HepG2 (cell line): ENCODE measurements around the gene KMT2D. TPM values are rescaled to one million over a fixed set of nuclear protein-coding genes. Genes with fewer than 3 reads are reported as not detected.
A peak's percentile ranks its signal among the peaks of the same experiment; 100 is the strongest.

Experiments
- ATAC-seq: fragments of 200-7000 bp; cut with Tn5 transposase; 3 replicates; pipeline ENCODE4 v1.9.1; 2020; ENCODE audit warnings: mild to moderate bottlenecking, moderate library complexity
- BruUV-seq: library from RNA; stranded (reverse); fragments of 400-500 nt; replicated peaks from 2 replicates; lab custom pipeline; 2021; lab: Mats Ljungman, UMichigan
- CTCF ChIA-PET: fragments of 300-600 bp; formaldehyde crosslinking; extraction: SDS; loops from one replicate; lab custom pipeline; 2021; ENCODE audit warnings: low total read pairs, inconsistent platforms, low intra/inter-chr PET ratio; lab: Yijun Ruan, JAX
- POLR2A ChIA-PET: fragments of 350-600 bp; sonication (Branson Sonifier 250); formaldehyde crosslinking; loops from one replicate; lab custom pipeline; 2020; ENCODE audit warnings: antibody characterized with exemption, inconsistent platforms; lab: Yijun Ruan, JAX
- DNase-seq: peaks from one replicate; pipeline ENCODE4 v3.0.0-alpha.2; 2015; ENCODE audit warnings: low spot score
- FAIRE-seq: peaks from 3 replicates; lab custom pipeline; 2011; peaks lifted over from hg19 to GRCh38; lab: Jason Lieb, UNC
- H2AFZ ChIP-seq: one replicate; pipeline ENCODE4 v1.6.1; 2011; ENCODE audit warnings: low read length, inconsistent platforms
- H3K27ac ChIP-seq: fragments of 300-600 bp; 3 replicates; pipeline ENCODE4 v1.8.0; 2011; ENCODE audit warnings: mixed run types, mild to moderate bottlenecking, mixed read lengths, low read length, inconsistent platforms; ENCODE audit not compliant: insufficient read depth; ENCODE audit errors: extremely low read length
- H3K27me3 ChIP-seq, 2 experiments: fragments of 200-600 bp in 1 of 2; 2 replicates in 1 of 2; 3 replicates in 1 of 2; pipeline versions ENCODE4 v1.6.0 to v1.8.0; 2011; ENCODE audit warnings: low read length in 2 of 2, mild to moderate bottlenecking in 2 of 2, moderate library complexity in 2 of 2, inconsistent platforms in 1 of 2; ENCODE audit not compliant: insufficient read depth in 2 of 2, control insufficient read depth in 1 of 2
- H3K36me3 ChIP-seq, 2 experiments: fragments of 200-600 bp in 1 of 2; replicated peaks in 1 of 2; 2 replicates in 1 of 2; 3 replicates in 1 of 2; pipeline versions ENCODE4 v1.5.1 to v1.8.0; 2011; ENCODE audit warnings: low read length in 2 of 2, inconsistent platforms in 1 of 2; ENCODE audit not compliant: insufficient read depth in 2 of 2, control insufficient read depth in 1 of 2
- H3K4me1 ChIP-seq: 2 replicates; pipeline ENCODE4 v1.5.1; 2012; ENCODE audit warnings: low read length, inconsistent platforms; ENCODE audit not compliant: insufficient read depth
- H3K4me2 ChIP-seq: 2 replicates; pipeline ENCODE4 v1.6.0; 2011; ENCODE audit warnings: low read depth, low read length, inconsistent platforms
- H3K4me3 ChIP-seq, 3 experiments: fragments of 200-600 bp in 1 of 3; sonication (generic), shearing (Covaris generic) in 1 of 3; replicated peaks in 1 of 3; 2 replicates each; pipeline ENCODE4 v1.5.1; 2011 to 2016; ENCODE audit warnings: low read length in 3 of 3, inconsistent platforms in 2 of 3, low read depth in 2 of 3, mild to moderate bottlenecking in 2 of 3, control low read depth in 1 of 3, mixed read lengths in 1 of 3; ENCODE audit not compliant: insufficient read depth in 1 of 3
- H3K79me2 ChIP-seq: one replicate; pipeline ENCODE4 v1.6.1; 2011; ENCODE audit warnings: low read length, inconsistent platforms; ENCODE audit not compliant: insufficient read depth
- H3K9ac ChIP-seq: 2 replicates; pipeline ENCODE4 v1.6.0; 2011; ENCODE audit warnings: mild to moderate bottlenecking, low read depth, low read length, inconsistent platforms; ENCODE audit not compliant: insufficient read depth
- H3K9me3 ChIP-seq: 2 replicates; pipeline ENCODE4 v1.5.1; 2012; ENCODE audit warnings: mild to moderate bottlenecking, low read length
- H4K20me1 ChIP-seq: 2 replicates; pipeline ENCODE4 v1.6.0; 2011; ENCODE audit warnings: inconsistent platforms, mild to moderate bottlenecking, low read length, moderate library complexity; ENCODE audit not compliant: insufficient read depth
- GABPB1 ChIP-seq: IDR thresholded peaks from 2 replicates; pipeline ENCODE4 v1.6.1; 2016; ENCODE audit warnings: mild to moderate bottlenecking, missing genetic modification reagents, moderate library complexity, missing compliant biosample characterization
- HES4 ChIP-seq: sonication (generic); formaldehyde crosslinking; IDR thresholded peaks from 2 replicates; pipeline ENCODE4 v1.9.0; 2021; ENCODE audit warnings: mild to moderate bottlenecking, missing genetic modification reagents, borderline replicate concordance
- KDM2A ChIP-seq: sonication (generic); formaldehyde crosslinking; IDR thresholded peaks from 2 replicates; pipeline ENCODE4 v1.4.0; 2020; ENCODE audit warnings: low read depth, missing genetic modification reagents, borderline replicate concordance
- MAF1 ChIP-seq: sonication (generic); formaldehyde crosslinking; IDR thresholded peaks from 2 replicates; pipeline ENCODE4 v1.5.0; 2020; ENCODE audit warnings: missing genetic modification reagents, borderline replicate concordance
- MED13 ChIP-seq: sonication (generic); formaldehyde crosslinking; IDR thresholded peaks from 2 replicates; pipeline ENCODE4 v1.5.0; 2020; ENCODE audit warnings: missing genetic modification reagents
- SALL2 ChIP-seq: sonication (generic); formaldehyde crosslinking; IDR thresholded peaks from 2 replicates; pipeline ENCODE4 v1.8.1; 2023; ENCODE audit warnings: mild to moderate bottlenecking, missing genetic modification reagents, inconsistent platforms
- SIX4 ChIP-seq: sonication (generic); formaldehyde crosslinking; IDR thresholded peaks from 2 replicates; pipeline ENCODE4 v1.4.0; 2020; ENCODE audit warnings: missing genetic modification reagents
- TAF15 ChIP-seq: fragments of 200-400 bp; formaldehyde crosslinking; IDR thresholded peaks from one replicate; pipeline ENCODE4 v1.6.1; 2018; ENCODE audit warnings: mild to moderate bottlenecking, low read depth, low read length; ENCODE audit not compliant: poor library complexity, severe bottlenecking
- ZBTB1 ChIP-seq: sonication (generic); formaldehyde crosslinking; IDR thresholded peaks from 2 replicates; pipeline ENCODE4 v1.4.0; 2020; ENCODE audit warnings: missing genetic modification reagents, borderline replicate concordance
- ZFP41 ChIP-seq: sonication (generic); formaldehyde crosslinking; IDR thresholded peaks from 2 replicates; pipeline ENCODE4 v1.4.0; 2020; ENCODE audit warnings: mild to moderate bottlenecking, missing genetic modification reagents, borderline replicate concordance
- ZFX ChIP-seq: sonication (generic); formaldehyde crosslinking; IDR thresholded peaks from 2 replicates; pipeline ENCODE4 v1.4.0; 2020; ENCODE audit warnings: mild to moderate bottlenecking, low read depth, missing genetic modification reagents, moderate library complexity
- ZNF12 ChIP-seq: sonication (generic); formaldehyde crosslinking; IDR thresholded peaks from 2 replicates; pipeline ENCODE4 v1.5.0; 2020; ENCODE audit warnings: missing genetic modification reagents
- ZNF446 ChIP-seq: sonication (generic); formaldehyde crosslinking; IDR thresholded peaks from 2 replicates; pipeline ENCODE4 v1.5.0; 2020; ENCODE audit warnings: mild to moderate bottlenecking, missing genetic modification reagents
- ZNF501 ChIP-seq: sonication (generic); formaldehyde crosslinking; IDR thresholded peaks from 2 replicates; pipeline ENCODE4 v1.5.1; 2020; ENCODE audit warnings: mild to moderate bottlenecking, moderate library complexity, missing genetic modification reagents
- ZNF605 ChIP-seq: sonication (generic); formaldehyde crosslinking; IDR thresholded peaks from 2 replicates; pipeline ENCODE4 v1.8.0; 2022; ENCODE audit warnings: mild to moderate bottlenecking, missing genetic modification reagents
- ZNF777 ChIP-seq: sonication (generic); formaldehyde crosslinking; IDR thresholded peaks from 2 replicates; pipeline ENCODE4 v1.4.0; 2020; ENCODE audit warnings: missing genetic modification reagents
- WGBS: methylation state at CpG from one replicate; pipeline ENCODE4 v1.1.6; 2017; ENCODE audit warnings: low lambda C conversion rate; 5-methylcytosine and 5-hydroxymethylcytosine counted together
- in situ Hi-C: cut with HindIII; loops from 2 replicates; pipeline ENCODE4 v1.10.0; 2017; ENCODE audit warnings: low pct_unique_long_range_greater_than_20kb; ENCODE audit not compliant: extremely low pct_ligation_motif_present
- intact Hi-C: fragments of 100-400 bp; cut with micrococcal nuclease; formaldehyde crosslinking; loops from one replicate; pipeline ENCODE4 v1.10.0; 2022; ENCODE audit not compliant: unreplicated experiment
- polyA plus RNA-seq, 8 experiments: library from polyadenylated mRNA; depleted of rRNA in 3 of 8; stranded (reverse) in 7 of 8; unstranded in 1 of 8; fragments of >200 nt; fragmentation: Illumina TruSeq in 4 of 8; extraction: Trizol in 4 of 8; gene quantifications; 2 replicates each; pipeline versions ENCODE4 v1.2.1 to v1.2.3, GENCODE V29; 2011 to 2016; ENCODE audit warnings: low read depth in 4 of 8, missing spikeins in 1 of 8, mixed read lengths in 1 of 8; ENCODE audit not compliant: insufficient read depth in 1 of 8
- total RNA-seq, 5 experiments: library from RNA; depleted of rRNA; stranded (reverse); fragments of >200 nt; fragmentation: Illumina TruSeq; extraction: Trizol; gene quantifications; 2 replicates each; pipeline ENCODE4 v1.2.3, GENCODE V29; 2016; ENCODE audit warnings: low read depth in 1 of 5
- TF ChIP-seq, protein P1 (sequence below): sonication (generic); formaldehyde crosslinking; IDR thresholded peaks from 2 replicates; pipeline ENCODE4 v1.9.0; 2022; ENCODE audit warnings: missing genetic modification reagents, mild to moderate bottlenecking, borderline replicate concordance
- TF ChIP-seq, protein P2 (sequence below): sonication (generic); formaldehyde crosslinking; IDR thresholded peaks from 2 replicates; pipeline ENCODE4 v1.4.0; 2020; ENCODE audit warnings: missing genetic modification reagents

The KMT2D gene
- total and polyA plus RNA-seq, 2 of the 13 experiments (the other 11 are each of a cell fraction or from before 2014, with no cell fraction given) = 8.1 to 10.4 TPM

DNA sequence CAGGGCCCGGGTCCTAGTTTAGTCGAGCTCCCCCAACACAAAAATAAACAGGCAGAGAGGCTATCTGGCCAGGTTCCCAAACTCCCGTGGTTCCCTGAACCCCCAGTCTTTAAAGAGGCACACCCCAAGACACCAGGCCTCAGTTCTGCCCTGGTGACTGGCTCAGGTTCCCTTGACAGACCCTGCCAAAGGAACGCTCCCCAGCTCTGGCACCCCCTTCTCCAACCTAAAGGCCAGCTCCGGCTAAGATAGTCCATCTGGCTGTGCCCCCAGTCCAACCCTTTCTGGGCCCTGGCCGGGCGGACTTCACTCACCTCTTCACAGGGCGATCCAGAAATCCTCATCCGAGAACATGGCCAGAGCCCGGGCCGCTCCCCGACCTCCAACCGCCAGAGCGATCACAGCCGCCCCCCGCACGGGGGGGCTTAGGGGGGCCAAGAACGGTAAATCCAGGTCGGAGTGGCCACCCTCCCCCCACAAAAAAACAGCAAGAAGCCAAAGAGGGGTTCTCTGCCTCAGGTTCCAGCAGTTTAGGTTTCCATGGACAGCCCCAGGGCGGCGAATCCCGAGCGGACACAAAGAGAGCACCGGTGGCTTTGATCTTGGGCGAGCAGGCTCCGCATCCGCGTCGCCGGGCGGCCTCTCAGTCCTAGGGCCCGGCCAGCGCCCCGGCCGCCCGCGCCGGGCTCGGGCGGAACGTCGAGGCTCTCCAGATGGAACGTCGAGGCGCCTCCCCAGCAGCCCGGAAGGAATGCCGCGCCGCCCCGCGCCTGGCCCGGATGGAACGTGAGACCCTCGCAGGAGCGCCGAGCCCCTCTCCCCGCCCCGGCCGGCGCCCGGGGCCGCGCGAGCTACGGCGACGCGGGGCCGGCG is 1.1 kb downstream of the KMT2D start:
- ATAC-seq (peak; percentile 9), DNase-seq (no peak), FAIRE-seq (no peak)
- in situ Hi-C loops (no loop called here), intact Hi-C loops (loop anchor here (5.0 kb wide), 1 partner anchor 47 kb away; no protein-coding TSS in a partner anchor)
- Histone ChIP-seq H3K4me3 (peak overlapping the region; percentile 95 to 100 (median 98)), H3K27ac (peak overlapping the region; percentile 94), H3K4me2 (peak overlapping the region; percentile 98), H3K27me3 (no peaks in the 10 kb centered on the region; a peak in 1 of 5 replicates), H3K79me2 (peaks cover 60% of the 10 kb centered on the region), H3K4me1 (peaks cover 60% of the 10 kb centered on the region), H3K9ac (peak overlapping the region; percentile 98), H4K20me1 (peaks cover 49% of the 10 kb centered on the region), H3K9me3 (no peaks in the 10 kb centered on the region), H2AFZ (no peak overlapping the region), H3K36me3 (peaks cover 6 to 13% of the 10 kb centered on the region in 2 experiments)
- 0% methylated on average over 13 of the region's 70 CpGs for WGBS
- BruUV-seq = no TSS peak
- ChIA-PET CTCF (no interaction called here), POLR2A (interaction anchor here (0.7 to 2.0 kb wide), 2 partner anchors 10 to 50 kb away, joined by 3 to 10 read pairs; partner anchors contain the start of gene RHEBL1)
- TF ChIP-seq ZBTB1 = no peak
- 0 out of 2 replicates have a peak, but pooled peaks have one; percentile 28 for TF ChIP-seq ZNF501
- TF ChIP-seq ZFP41 (CRISPR knock-in tag) = no peak
- 0 out of 2 replicates have a peak, but pooled peaks have one; percentile 28 for TF ChIP-seq HES4 (CRISPR knock-in tag)
- TF ChIP-seq GABPB1 = no peak
- TF ChIP-seq ZFX (CRISPR knock-in tag) = no peak
- 0 out of 2 replicates have a peak, but pooled peaks have one; percentile 32 for TF ChIP-seq SALL2 (CRISPR knock-in tag)
- no peak for TF ChIP-seq SIX4 (CRISPR knock-in tag)
- TF ChIP-seq MED13 (CRISPR knock-in tag) = peak; percentile 72; the same call in 1 of the 2 replicates
- TF ChIP-seq ZNF12 (CRISPR knock-in tag) = no peak
- 0 out of 2 replicates have a peak, but pooled peaks have one; percentile 40 for TF ChIP-seq ZNF446 (CRISPR knock-in tag)
- TF ChIP-seq ZNF777 (CRISPR knock-in tag) = peak; percentile 79
- TF ChIP-seq, protein P1, sequence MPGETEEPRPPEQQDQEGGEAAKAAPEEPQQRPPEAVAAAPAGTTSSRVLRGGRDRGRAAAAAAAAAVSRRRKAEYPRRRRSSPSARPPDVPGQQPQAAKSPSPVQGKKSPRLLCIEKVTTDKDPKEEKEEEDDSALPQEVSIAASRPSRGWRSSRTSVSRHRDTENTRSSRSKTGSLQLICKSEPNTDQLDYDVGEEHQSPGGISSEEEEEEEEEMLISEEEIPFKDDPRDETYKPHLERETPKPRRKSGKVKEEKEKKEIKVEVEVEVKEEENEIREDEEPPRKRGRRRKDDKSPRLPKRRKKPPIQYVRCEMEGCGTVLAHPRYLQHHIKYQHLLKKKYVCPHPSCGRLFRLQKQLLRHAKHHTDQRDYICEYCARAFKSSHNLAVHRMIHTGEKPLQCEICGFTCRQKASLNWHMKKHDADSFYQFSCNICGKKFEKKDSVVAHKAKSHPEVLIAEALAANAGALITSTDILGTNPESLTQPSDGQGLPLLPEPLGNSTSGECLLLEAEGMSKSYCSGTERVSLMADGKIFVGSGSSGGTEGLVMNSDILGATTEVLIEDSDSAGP = 0 out of 2 replicates have a peak, but pooled peaks have one; percentile 17
- TF ChIP-seq ZNF605 (CRISPR knock-in tag) = 0 out of 2 replicates have a peak, but pooled peaks have one; percentile 31
- TF ChIP-seq MAF1 (CRISPR knock-in tag) = no peak
- peak; percentile 30; the same call in 1 of the 2 replicates for TF ChIP-seq KDM2A (CRISPR knock-in tag)
- TF ChIP-seq TAF15 = no peak
- TF ChIP-seq, protein P2, sequence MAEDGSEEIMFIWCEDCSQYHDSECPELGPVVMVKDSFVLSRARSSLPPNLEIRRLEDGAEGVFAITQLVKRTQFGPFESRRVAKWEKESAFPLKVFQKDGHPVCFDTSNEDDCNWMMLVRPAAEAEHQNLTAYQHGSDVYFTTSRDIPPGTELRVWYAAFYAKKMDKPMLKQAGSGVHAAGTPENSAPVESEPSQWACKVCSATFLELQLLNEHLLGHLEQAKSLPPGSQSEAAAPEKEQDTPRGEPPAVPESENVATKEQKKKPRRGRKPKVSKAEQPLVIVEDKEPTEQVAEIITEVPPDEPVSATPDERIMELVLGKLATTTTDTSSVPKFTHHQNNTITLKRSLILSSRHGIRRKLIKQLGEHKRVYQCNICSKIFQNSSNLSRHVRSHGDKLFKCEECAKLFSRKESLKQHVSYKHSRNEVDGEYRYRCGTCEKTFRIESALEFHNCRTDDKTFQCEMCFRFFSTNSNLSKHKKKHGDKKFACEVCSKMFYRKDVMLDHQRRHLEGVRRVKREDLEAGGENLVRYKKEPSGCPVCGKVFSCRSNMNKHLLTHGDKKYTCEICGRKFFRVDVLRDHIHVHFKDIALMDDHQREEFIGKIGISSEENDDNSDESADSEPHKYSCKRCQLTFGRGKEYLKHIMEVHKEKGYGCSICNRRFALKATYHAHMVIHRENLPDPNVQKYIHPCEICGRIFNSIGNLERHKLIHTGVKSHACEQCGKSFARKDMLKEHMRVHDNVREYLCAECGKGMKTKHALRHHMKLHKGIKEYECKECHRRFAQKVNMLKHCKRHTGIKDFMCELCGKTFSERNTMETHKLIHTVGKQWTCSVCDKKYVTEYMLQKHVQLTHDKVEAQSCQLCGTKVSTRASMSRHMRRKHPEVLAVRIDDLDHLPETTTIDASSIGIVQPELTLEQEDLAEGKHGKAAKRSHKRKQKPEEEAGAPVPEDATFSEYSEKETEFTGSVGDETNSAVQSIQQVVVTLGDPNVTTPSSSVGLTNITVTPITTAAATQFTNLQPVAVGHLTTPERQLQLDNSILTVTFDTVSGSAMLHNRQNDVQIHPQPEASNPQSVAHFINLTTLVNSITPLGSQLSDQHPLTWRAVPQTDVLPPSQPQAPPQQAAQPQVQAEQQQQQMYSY (CRISPR knock-in tag) = no peak
